BLaER1 treated with 17β-estradiol and CSF1 and Interleukin-3, amounts not matched to agents 10 nM and 100 nM (cell line): ENCODE measurements around the gene KDM3B.
"Not testable (repeated sequence)": the region's sequence is repeated elsewhere in the genome, so short reads cannot be mapped to it uniquely, and the experiment has no call there.

Experiments used
- H3K27ac ChIP-seq, 11 experiments: shearing (Covaris generic); formaldehyde crosslinking; 2 replicates each; pipeline ENCODE4 v1.8.1; 2022
- H3K27me3 ChIP-seq, 11 experiments: shearing (Covaris generic); formaldehyde crosslinking; 2 replicates each; pipeline ENCODE4 v1.8.1; 2022
- H3K36me3 ChIP-seq, 11 experiments: shearing (Covaris generic); formaldehyde crosslinking; 2 replicates each; pipeline ENCODE4 v1.8.1; 2022
- H3K4me1 ChIP-seq, 10 experiments: shearing (Covaris generic); formaldehyde crosslinking; 2 replicates each; pipeline ENCODE4 v1.8.1; 2022
- H3K4me2 ChIP-seq, 11 experiments: shearing (Covaris generic); formaldehyde crosslinking; 2 replicates each; pipeline ENCODE4 v1.8.1; 2022
- H3K4me3 ChIP-seq, 10 experiments: shearing (Covaris generic); formaldehyde crosslinking; 2 replicates each; pipeline ENCODE4 v1.8.1; 2022
- H3K9ac ChIP-seq, 11 experiments: shearing (Covaris generic); formaldehyde crosslinking; 2 replicates each; pipeline ENCODE4 v1.8.1; 2022
- H3K9me3 ChIP-seq, 11 experiments: shearing (Covaris generic); formaldehyde crosslinking; replicated peaks in 1 of 11; 2 replicates each; pipeline ENCODE4 v1.8.1; 2022
- H4K20me1 ChIP-seq, 11 experiments: shearing (Covaris generic); formaldehyde crosslinking; 2 replicates each; pipeline ENCODE4 v1.8.1; 2022
- Cebpa-rat ChIP-seq, 11 experiments: shearing (Covaris generic); IDR thresholded peaks; 2 replicates each; pipeline ENCODE4 v1.8.1; 2022

KDM3B gene

DNA sequence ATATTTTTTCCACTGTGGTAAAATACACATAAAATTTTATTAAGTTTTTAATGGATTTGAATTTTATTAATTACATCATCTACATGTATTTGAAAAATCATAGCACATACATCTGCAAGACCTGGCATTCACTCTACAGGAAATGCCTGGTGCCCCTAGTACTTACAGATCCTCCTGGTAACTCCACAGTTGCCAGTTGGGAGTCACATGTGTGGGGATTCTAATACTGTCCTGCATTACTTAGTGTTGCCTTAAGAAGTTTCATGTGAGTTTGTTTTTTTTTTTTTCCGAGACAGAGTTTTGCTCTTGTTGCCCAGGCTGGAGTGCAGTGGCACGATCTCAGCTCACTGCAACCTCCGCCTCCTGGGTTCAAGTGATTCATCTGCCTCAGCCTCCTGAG lies 18.1 kb downstream of the KDM3B start:
- H3K4me3 ChIP-seq = peak overlapping the region in 6 of 10 experiments; percentile 32 to 63 (median 50); a peak in 13 of 20 replicates
- TF ChIP-seq Cebpa-rat (IDR thresholded peaks at IDR 0.05) = no peak
- H3K27ac ChIP-seq = peak overlapping the region in 10 of 11 experiments; percentile 71 to 98 (median 92); a peak in 21 of 22 replicates
- peak overlapping the region in 9 of 11 experiments; percentile 23 to 96 (median 84); a peak in 17 of 22 replicates for H3K4me2 ChIP-seq
- peaks cover 0 to 83% (median 34%) of the 10 kb centered on the region in 11 experiments; a peak in 12 of 22 replicates for H4K20me1 ChIP-seq
- no peaks in the 10 kb centered on the region for H3K9me3 ChIP-seq
- H3K27me3 ChIP-seq = no peaks in the 10 kb centered on the region
- peaks cover 16 to 78% (median 49%) of the 10 kb centered on the region in 10 experiments for H3K4me1 ChIP-seq
- H3K36me3 ChIP-seq = peaks cover 30 to 50% (median 36%) of the 10 kb centered on the region in 11 experiments
- H3K9ac ChIP-seq = peak overlapping the region in 8 of 11 experiments; percentile 15 to 85 (median 78); a peak in 15 of 22 replicates

DNA sequence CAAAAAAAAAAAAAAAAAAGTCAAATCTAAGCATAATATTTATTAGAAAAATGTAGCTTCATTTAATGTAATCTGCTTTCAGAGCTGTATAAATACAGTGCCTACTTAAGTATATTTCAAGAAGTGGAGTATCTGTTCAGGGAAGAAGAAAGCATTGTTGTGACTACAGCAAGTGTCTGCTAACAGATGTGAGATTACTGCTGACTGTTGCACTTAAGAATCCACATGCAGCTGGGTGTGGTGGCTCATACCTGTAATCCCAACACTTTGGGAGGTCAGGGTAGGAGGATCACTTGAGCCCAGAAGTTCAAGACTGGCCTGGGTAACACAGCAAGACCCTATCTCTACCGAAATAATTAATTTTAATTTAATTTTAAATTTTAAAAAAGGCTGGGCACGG lies 19.0 kb downstream of the KDM3B start:
- peaks cover 16 to 69% (median 47%) of the 10 kb centered on the region in 10 experiments for H3K4me1 ChIP-seq
- TF ChIP-seq Cebpa-rat (IDR thresholded peaks at IDR 0.05) = no peak
- peaks cover 0 to 73% (median 28%) of the 10 kb centered on the region in 11 experiments; a peak in 11 of 22 replicates for H4K20me1 ChIP-seq

DNA sequence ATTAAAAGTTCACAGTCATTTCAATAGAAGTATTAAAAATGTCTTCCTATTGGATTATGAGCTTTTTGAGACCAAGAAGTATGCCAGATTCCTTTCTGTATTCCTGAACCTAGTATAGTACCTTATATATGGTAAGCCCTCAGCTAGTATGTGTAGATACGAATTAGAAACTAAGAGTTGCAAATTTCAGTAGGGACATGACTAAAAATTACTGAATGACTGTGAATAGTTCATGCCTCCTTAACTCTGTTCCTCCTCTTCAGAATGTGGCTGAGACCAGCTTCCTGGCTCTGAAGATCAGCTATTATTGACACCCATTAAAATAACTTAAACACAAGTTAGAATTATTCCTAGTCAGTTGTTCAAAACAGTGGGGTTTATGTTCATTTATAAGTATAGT lies 19.7 kb downstream of the KDM3B start:
- Histone ChIP-seq H3K4me3 (no peak overlapping the region), H3K4me2 (peak overlapping the region in 6 of 11 experiments; percentile 75 to 96 (median 92); a peak in 9 of 22 replicates), H4K20me1 (peaks cover 0 to 67% (median 20%) of the 10 kb centered on the region in 11 experiments; a peak in 11 of 22 replicates)

More for the DNA sequence above, 19.0 kb downstream of the KDM3B start:
- Histone ChIP-seq H3K9ac (peak overlapping the region in 7 of 11 experiments; percentile 72 to 85 (median 79); a peak in 12 of 22 replicates), H3K4me2 (peak overlapping the region in 7 of 11 experiments; percentile 75 to 96 (median 89); a peak in 12 of 22 replicates), H3K36me3 (peaks cover 39 to 56% (median 43%) of the 10 kb centered on the region in 11 experiments), H3K9me3 (no peaks in the 10 kb centered on the region), H3K27ac (peak overlapping the region in 10 of 11 experiments; percentile 71 to 98 (median 92); a peak in 20 of 22 replicates), H3K4me3 (peak overlapping the region in 4 of 10 experiments; percentile 32 to 63 (median 52); a peak in 6 of 20 replicates), H3K27me3 (no peaks in the 10 kb centered on the region)

DNA sequence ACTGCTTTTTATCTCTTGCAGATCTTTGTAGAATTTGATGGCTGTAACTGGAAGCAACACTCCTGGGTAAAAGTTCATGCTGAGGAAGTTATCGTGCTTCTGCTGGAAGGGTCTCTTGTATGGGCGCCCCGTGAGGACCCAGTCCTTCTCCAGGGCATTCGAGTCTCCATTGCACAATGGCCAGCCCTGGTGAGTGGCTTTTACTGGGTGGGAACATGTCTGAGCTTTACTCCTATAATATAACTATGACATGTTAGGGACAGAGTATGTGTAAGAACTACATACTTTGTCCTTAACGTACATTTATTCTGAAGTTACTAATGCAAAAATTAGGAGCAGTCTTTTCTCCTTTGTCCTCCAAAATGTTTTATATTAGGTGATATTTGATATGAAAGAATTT lies 20.2 kb downstream of the KDM3B start:
- no peak for TF ChIP-seq Cebpa-rat (IDR thresholded peaks at IDR 0.05)
- no peaks in the 10 kb centered on the region for H3K9me3 ChIP-seq
- peaks cover 51 to 68% (median 55%) of the 10 kb centered on the region in 11 experiments for H3K36me3 ChIP-seq
- H3K27ac ChIP-seq = peak overlapping the region in 6 of 11 experiments; percentile 80 to 96 (median 92); a peak in 10 of 22 replicates
- peaks cover 16 to 57% (median 43%) of the 10 kb centered on the region in 10 experiments for H3K4me1 ChIP-seq
- H3K4me3 ChIP-seq = no peak overlapping the region
- peak overlapping the region in 6 of 11 experiments; percentile 75 to 96 (median 92); a peak in 9 of 22 replicates for H3K4me2 ChIP-seq
- H3K27me3 ChIP-seq = no peaks in the 10 kb centered on the region
- peaks cover 0 to 65% (median 20%) of the 10 kb centered on the region in 11 experiments; a peak in 11 of 22 replicates for H4K20me1 ChIP-seq
- peak overlapping the region in 3 of 11 experiments; percentile 3 to 7 (median 7); a peak in 3 of 22 replicates for H3K9ac ChIP-seq

More for the DNA sequence above, 19.7 kb downstream of the KDM3B start:
- H3K9ac ChIP-seq = peak overlapping the region in 2 of 11 experiments; percentile 7 to 72; a peak in 3 of 22 replicates
- H3K27me3 ChIP-seq = no peaks in the 10 kb centered on the region
- H3K36me3 ChIP-seq = peaks cover 47 to 64% (median 51%) of the 10 kb centered on the region in 11 experiments
- peaks cover 16 to 61% (median 43%) of the 10 kb centered on the region in 10 experiments for H3K4me1 ChIP-seq
- TF ChIP-seq Cebpa-rat (IDR thresholded peaks at IDR 0.05) = no peak
- H3K27ac ChIP-seq = peak overlapping the region in 8 of 11 experiments; percentile 80 to 98 (median 94); a peak in 15 of 22 replicates
- H3K9me3 ChIP-seq = no peaks in the 10 kb centered on the region

DNA sequence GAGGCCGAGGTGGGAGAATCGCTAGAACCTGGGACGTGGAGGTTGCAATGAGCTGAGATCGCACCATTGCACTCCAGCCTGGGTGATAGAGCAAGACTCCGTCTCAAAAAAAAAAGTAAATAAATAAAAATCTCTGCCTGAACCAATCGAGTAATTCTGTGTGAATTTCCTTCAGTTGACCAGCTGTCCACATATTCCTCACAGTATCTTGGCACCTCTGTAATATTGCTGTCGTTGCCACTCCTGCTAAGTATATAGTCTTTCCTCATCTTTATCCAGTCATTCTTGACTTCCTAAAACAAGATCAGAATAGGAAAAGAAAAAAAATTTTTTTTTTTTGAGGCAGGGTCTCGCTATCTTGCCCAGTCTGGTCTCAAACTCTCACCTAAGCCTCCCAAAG lies 29.9 kb downstream of the KDM3B start:
- Histone ChIP-seq H4K20me1 (peaks cover 0 to 16% (median 1%) of the 10 kb centered on the region in 11 experiments; a peak in 6 of 22 replicates), H3K27ac (no peak overlapping the region), H3K27me3 (no peaks in the 10 kb centered on the region), H3K4me2 (no peak overlapping the region), H3K36me3 (peaks cover 96 to 100% (median 98%) of the 10 kb centered on the region in 11 experiments), H3K4me1 (no peaks in the 10 kb centered on the region), H3K9me3 (no peaks in the 10 kb centered on the region), H3K9ac (no peak overlapping the region), H3K4me3 (no peak overlapping the region)
- no peak for TF ChIP-seq Cebpa-rat (IDR thresholded peaks at IDR 0.05)

DNA sequence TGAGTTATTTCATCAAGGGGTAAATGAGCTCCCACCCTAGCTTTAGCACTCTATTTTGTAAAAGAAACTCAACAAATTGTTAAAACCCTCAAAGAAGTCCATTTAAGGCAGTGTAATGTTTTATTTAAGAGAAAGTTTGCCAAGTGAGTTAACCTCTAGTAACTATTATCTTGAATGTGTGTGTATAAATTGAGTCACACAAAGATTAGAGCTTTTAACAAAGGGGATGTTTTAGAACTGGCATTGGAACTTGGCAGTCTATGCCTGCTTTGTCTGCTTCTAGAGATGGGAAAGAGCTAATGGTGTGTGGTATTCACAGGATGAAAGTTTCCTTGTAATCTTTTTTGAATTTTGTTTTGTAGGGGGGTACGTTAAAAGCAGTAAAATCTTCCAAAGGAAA lies 33.2 kb downstream of the KDM3B start:
- Histone ChIP-seq H3K9me3 (no peaks in the 10 kb centered on the region), H3K4me1 (no peaks in the 10 kb centered on the region), H3K9ac (no peak overlapping the region), H4K20me1 (peaks cover 0 to 9% (median 0%) of the 10 kb centered on the region in 11 experiments; a peak in 4 of 22 replicates), H3K4me3 (no peak overlapping the region), H3K27ac (no peak overlapping the region), H3K4me2 (no peak overlapping the region), H3K27me3 (no peaks in the 10 kb centered on the region), H3K36me3 (peaks cover 89 to 100% (median 95%) of the 10 kb centered on the region in 11 experiments)
- TF ChIP-seq Cebpa-rat (IDR thresholded peaks at IDR 0.05) = no peak

DNA sequence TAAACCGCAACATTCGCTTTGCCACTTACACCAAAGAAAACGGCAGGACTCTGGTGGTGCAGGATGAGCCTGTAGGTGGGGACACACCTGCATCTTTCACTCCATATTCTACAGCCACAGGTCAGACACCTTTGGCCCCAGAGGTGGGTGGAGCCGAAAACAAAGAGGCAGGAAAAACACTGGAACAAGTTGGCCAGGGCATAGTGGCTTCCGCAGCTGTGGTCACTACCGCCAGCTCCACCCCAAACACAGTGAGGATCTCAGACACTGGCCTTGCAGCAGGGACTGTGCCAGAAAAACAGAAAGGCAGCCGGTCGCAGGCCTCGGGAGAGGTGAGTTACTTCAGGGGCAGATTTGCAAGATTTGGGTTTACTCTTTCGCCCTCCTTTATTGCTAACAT lies 33.8 kb downstream of the KDM3B start:
- TF ChIP-seq Cebpa-rat (IDR thresholded peaks at IDR 0.05) = no peak
- Histone ChIP-seq H3K4me2 (no peak overlapping the region), H3K4me1 (no peaks in the 10 kb centered on the region), H4K20me1 (peaks cover 0 to 9% (median 0%) of the 10 kb centered on the region in 11 experiments; a peak in 4 of 22 replicates), H3K4me3 (no peak overlapping the region), H3K27ac (no peak overlapping the region), H3K27me3 (no peaks in the 10 kb centered on the region), H3K36me3 (peaks cover 89 to 100% (median 95%) of the 10 kb centered on the region in 11 experiments), H3K9me3 (no peaks in the 10 kb centered on the region), H3K9ac (no peak overlapping the region)

DNA sequence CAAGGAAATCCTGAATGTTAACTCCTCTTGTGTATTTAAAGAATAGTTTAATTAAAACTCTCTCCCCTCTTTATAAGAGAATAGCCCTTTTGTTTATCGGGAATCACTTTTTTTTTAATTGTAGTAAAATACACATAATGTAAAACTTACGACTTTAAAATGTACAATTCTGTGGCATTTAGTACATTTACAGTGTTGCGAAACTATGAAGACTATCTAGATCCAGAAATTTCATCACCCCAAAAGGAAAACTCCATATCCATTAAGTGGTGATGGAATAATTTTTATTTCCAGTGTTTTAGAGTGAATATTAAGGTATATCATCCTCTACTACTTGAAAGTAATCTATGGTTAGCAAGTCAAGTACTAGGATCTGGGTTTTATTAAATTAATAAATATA lies 36.8 kb downstream of the KDM3B start:
- Histone ChIP-seq H3K9ac (no peak overlapping the region), H3K4me2 (no peak overlapping the region), H3K4me1 (no peaks in the 10 kb centered on the region), H3K36me3 (peaks cover 89 to 100% (median 95%) of the 10 kb centered on the region in 11 experiments), H3K9me3 (no peaks in the 10 kb centered on the region), H3K27me3 (no peaks in the 10 kb centered on the region), H3K4me3 (no peak overlapping the region), H4K20me1 (peaks cover 0 to 28% (median 4%) of the 10 kb centered on the region in 11 experiments; a peak in 10 of 22 replicates), H3K27ac (no peak overlapping the region)
- no peak for TF ChIP-seq Cebpa-rat (IDR thresholded peaks at IDR 0.05)

DNA sequence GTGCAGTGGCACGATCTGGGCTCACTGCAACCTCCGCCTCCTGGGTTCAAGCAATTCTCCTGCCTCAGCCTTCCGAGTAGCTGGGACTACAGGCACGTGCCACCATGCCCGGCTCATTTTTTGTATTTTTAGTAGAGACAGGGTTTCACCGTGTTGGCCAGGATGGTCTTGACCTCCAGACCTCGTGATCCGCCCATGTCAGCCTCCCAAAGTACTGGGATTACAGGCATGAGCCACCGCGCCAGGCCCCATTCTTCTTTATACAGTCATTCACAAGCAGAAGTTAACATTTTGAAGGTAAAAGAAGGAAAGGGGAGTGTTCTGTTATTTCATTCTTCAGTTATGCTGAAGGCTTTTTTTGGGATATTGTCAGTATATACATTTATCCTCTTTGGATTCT lies 37.4 kb downstream of the KDM3B start:
- not testable (repeated sequence) for H3K27ac ChIP-seq, H3K9ac ChIP-seq, H3K9me3 ChIP-seq, H3K27me3 ChIP-seq, H3K4me1 ChIP-seq, H3K4me2 ChIP-seq, H3K4me3 ChIP-seq
- Histone ChIP-seq H3K36me3 (peaks cover 89 to 100% (median 96%) of the 10 kb centered on the region in 11 experiments), H4K20me1 (peaks cover 0 to 33% (median 4%) of the 10 kb centered on the region in 11 experiments; a peak in 10 of 22 replicates)
